Astrocyte (in vitro differentiated cells and primary cell): ENCODE results near the gene KXD1. TPM values are rescaled to one million over a fixed set of nuclear protein-coding genes. Genes with fewer than 3 reads are reported as not detected.

ENCODE experiments used
- DNase-seq: peaks from one replicate; pipeline ENCODE4 v3.0.0-alpha.2; 2010; ENCODE audit warnings: low read depth
- FAIRE-seq: peaks from 2 replicates; lab custom pipeline; 2011; peaks lifted over from hg19 to GRCh38; lab: Jason Lieb, UNC
- H2AFZ ChIP-seq: 2 replicates; pipeline ENCODE4 v1.6.0; 2012; ENCODE audit warnings: low read depth, low read length, inconsistent platforms
- H3K27ac ChIP-seq: 2 replicates; pipeline ENCODE4 v1.5.1; 2011; ENCODE audit warnings: low read depth, low read length, inconsistent platforms
- H3K27me3 ChIP-seq: 2 replicates; pipeline ENCODE4 v1.6.0; 2011; ENCODE audit warnings: low read length, inconsistent platforms; ENCODE audit not compliant: insufficient read depth
- H3K36me3 ChIP-seq: 2 replicates; pipeline ENCODE4 v1.5.1; 2011; ENCODE audit warnings: low read length, inconsistent platforms; ENCODE audit not compliant: insufficient read depth
- H3K4me1 ChIP-seq: 2 replicates; pipeline ENCODE4 v1.5.1; 2011; ENCODE audit warnings: low read length, inconsistent platforms; ENCODE audit not compliant: insufficient read depth
- H3K4me2 ChIP-seq: 2 replicates; pipeline ENCODE4 v1.6.0; 2012; ENCODE audit warnings: low read length, inconsistent platforms
- H3K4me3 ChIP-seq: 2 replicates; pipeline ENCODE4 v1.5.1; 2011; ENCODE audit warnings: low read depth, mild to moderate bottlenecking, low read length, inconsistent platforms; ENCODE audit not compliant: insufficient read depth
- H3K79me2 ChIP-seq: 2 replicates; pipeline ENCODE4 v1.6.0; 2012; ENCODE audit warnings: mild to moderate bottlenecking, low read length, inconsistent platforms; ENCODE audit not compliant: insufficient read depth
- H3K9ac ChIP-seq: 2 replicates; pipeline ENCODE4 v1.6.0; 2012; ENCODE audit warnings: mild to moderate bottlenecking, low read length, inconsistent platforms
- H3K9me3 ChIP-seq: 2 replicates; pipeline ENCODE4 v1.5.1; 2012; ENCODE audit warnings: low read depth, mild to moderate bottlenecking, low read length, inconsistent platforms; ENCODE audit not compliant: insufficient read depth
- H4K20me1 ChIP-seq: 2 replicates; pipeline ENCODE4 v1.6.0; 2012; ENCODE audit warnings: low read length, inconsistent platforms; ENCODE audit not compliant: insufficient read depth
- H3K27ac Mint-ChIP-seq: one replicate; pipeline ENCODE4 v1.8.0; 2021; ENCODE audit warnings: mild to moderate bottlenecking, mixed read lengths; ENCODE audit not compliant: unreplicated experiment
- H3K27me3 Mint-ChIP-seq: one replicate; pipeline ENCODE4 v1.8.0; 2021; ENCODE audit warnings: low read depth, mixed read lengths; ENCODE audit not compliant: unreplicated experiment
- H3K36me3 Mint-ChIP-seq: one replicate; pipeline ENCODE4 v1.8.0; 2021; ENCODE audit warnings: low read depth, mixed read lengths; ENCODE audit not compliant: unreplicated experiment
- H3K4me1 Mint-ChIP-seq: one replicate; pipeline ENCODE4 v1.8.0; 2021; ENCODE audit warnings: low read depth, mixed read lengths; ENCODE audit not compliant: unreplicated experiment
- H3K4me3 Mint-ChIP-seq: one replicate; pipeline ENCODE4 v1.8.0; 2021; ENCODE audit warnings: mild to moderate bottlenecking, moderate library complexity, mixed read lengths; ENCODE audit not compliant: unreplicated experiment
- H3K9me3 Mint-ChIP-seq: one replicate; pipeline ENCODE4 v1.8.0; 2021; ENCODE audit warnings: mild to moderate bottlenecking, mixed read lengths; ENCODE audit not compliant: unreplicated experiment
- EZH2 ChIP-seq: IDR thresholded peaks from 2 replicates; pipeline ENCODE4 v1.6.1; 2012; ENCODE audit warnings: mild to moderate bottlenecking, low read length, inconsistent platforms; ENCODE audit not compliant: insufficient read depth
- total RNA-seq: library from RNA; stranded (reverse); gene quantifications from 2 replicates; pipeline ENCODE4 v1.2.1, GENCODE V29; 2021
- TF ChIP-seq, protein P1 (sequence below): IDR thresholded peaks from 2 replicates; pipeline ENCODE4 v1.5.1; 2011; ENCODE audit warnings: low read depth, mild to moderate bottlenecking, inconsistent platforms, low read length, moderate library complexity; ENCODE audit not compliant: insufficient read depth

KXD1 gene
- total RNA-seq, 1 donor from 2014 or later: 80.2 TPM

DNA sequence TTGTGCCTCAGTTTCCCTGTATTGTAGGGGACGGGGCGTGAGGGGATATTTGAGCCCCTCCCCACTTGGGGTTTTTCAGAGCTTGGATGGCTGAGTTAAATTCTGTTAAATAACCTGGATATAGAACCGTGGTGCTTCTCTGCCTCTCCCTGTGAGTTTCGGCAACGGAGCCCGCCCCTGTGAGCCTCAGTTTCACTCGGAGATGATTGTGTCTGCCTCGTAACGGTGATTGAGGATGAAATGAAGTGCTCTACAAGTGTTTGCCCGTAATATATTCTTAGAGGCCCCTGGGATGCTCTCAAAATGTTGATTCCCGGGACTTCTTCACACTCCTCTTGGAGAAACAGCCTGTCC lies 509 bp downstream of the KXD1 start:
- H4K20me1 ChIP-seq: peaks cover 14% of the 10 kb centered on the region
- no peaks in the 10 kb centered on the region for H3K9me3 ChIP-seq
- DNase-seq (no peak), FAIRE-seq (no peak)
- no peaks in the 10 kb centered on the region for H3K27me3 ChIP-seq
- peak overlapping the region; percentile 65 for H3K27ac ChIP-seq
- H3K4me2 ChIP-seq: peak overlapping the region; percentile 98
- Mint-ChIP-seq H3K27me3 (no peaks in the 10 kb centered on the region), H3K9me3 (no peaks in the 10 kb centered on the region), H3K4me3 (peak overlapping the region; percentile 97), H3K36me3 (peaks cover 8% of the 10 kb centered on the region), H3K4me1 (peaks cover 6% of the 10 kb centered on the region), H3K27ac (peak overlapping the region; percentile 94)
- peaks cover 9% of the 10 kb centered on the region for H3K4me1 ChIP-seq
- H2AFZ ChIP-seq: peak overlapping the region; percentile 91
- peaks cover 3% of the 10 kb centered on the region for H3K36me3 ChIP-seq
- TF ChIP-seq EZH2: no peak
- TF ChIP-seq, protein P1, sequence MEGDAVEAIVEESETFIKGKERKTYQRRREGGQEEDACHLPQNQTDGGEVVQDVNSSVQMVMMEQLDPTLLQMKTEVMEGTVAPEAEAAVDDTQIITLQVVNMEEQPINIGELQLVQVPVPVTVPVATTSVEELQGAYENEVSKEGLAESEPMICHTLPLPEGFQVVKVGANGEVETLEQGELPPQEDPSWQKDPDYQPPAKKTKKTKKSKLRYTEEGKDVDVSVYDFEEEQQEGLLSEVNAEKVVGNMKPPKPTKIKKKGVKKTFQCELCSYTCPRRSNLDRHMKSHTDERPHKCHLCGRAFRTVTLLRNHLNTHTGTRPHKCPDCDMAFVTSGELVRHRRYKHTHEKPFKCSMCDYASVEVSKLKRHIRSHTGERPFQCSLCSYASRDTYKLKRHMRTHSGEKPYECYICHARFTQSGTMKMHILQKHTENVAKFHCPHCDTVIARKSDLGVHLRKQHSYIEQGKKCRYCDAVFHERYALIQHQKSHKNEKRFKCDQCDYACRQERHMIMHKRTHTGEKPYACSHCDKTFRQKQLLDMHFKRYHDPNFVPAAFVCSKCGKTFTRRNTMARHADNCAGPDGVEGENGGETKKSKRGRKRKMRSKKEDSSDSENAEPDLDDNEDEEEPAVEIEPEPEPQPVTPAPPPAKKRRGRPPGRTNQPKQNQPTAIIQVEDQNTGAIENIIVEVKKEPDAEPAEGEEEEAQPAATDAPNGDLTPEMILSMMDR: no peak
- peak overlapping the region; percentile 91 for H3K4me3 ChIP-seq
- H3K9ac ChIP-seq: peak overlapping the region; percentile 94
- peaks cover 42% of the 10 kb centered on the region for H3K79me2 ChIP-seq

DNA sequence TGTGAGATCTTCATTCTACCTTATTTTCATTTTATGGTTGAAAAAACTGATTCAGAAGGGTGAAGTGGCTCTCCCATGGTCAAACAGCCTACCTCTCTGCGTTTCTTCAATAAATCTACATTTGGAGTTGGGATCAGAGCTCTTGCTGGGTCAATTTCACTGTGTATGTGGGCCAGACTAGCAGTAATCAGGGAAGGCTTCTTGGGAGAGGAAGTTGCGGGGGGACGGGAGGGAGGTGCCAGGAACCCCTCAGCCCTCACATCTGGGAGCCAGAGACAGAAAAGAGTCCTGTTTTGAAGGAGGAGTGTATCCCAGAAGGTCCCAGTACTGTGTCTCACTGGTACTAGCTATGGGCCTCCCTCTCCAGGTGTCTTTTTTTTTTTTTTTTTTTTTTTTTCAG lies 934 bp downstream of the KXD1 start:
- no peak for FAIRE-seq
- peaks cover 42% of the 10 kb centered on the region for H3K79me2 ChIP-seq
- H3K4me2 ChIP-seq: peak overlapping the region; percentile 98
- peak overlapping the region; percentile 91 for H3K4me3 ChIP-seq
- no peaks in the 10 kb centered on the region for H3K9me3 ChIP-seq
- no peaks in the 10 kb centered on the region for H3K27me3 ChIP-seq
- Mint-ChIP-seq H3K27me3 (no peaks in the 10 kb centered on the region), H3K4me1 (peaks cover 6% of the 10 kb centered on the region), H3K36me3 (peaks cover 8% of the 10 kb centered on the region), H3K27ac (peak overlapping the region; percentile 94), H3K4me3 (peak overlapping the region; percentile 97), H3K9me3 (no peaks in the 10 kb centered on the region)
- H3K36me3 ChIP-seq: peaks cover 4% of the 10 kb centered on the region
- H3K27ac ChIP-seq: peak overlapping the region; percentile 65
- H2AFZ ChIP-seq: no peak overlapping the region
- H3K4me1 ChIP-seq: peaks cover 9% of the 10 kb centered on the region
- H3K9ac ChIP-seq: peak overlapping the region; percentile 94
- DNase-seq: no peak
- H4K20me1 ChIP-seq: peaks cover 14% of the 10 kb centered on the region
- no peak for TF ChIP-seq EZH2
- TF ChIP-seq, protein P1: no peak

DNA sequence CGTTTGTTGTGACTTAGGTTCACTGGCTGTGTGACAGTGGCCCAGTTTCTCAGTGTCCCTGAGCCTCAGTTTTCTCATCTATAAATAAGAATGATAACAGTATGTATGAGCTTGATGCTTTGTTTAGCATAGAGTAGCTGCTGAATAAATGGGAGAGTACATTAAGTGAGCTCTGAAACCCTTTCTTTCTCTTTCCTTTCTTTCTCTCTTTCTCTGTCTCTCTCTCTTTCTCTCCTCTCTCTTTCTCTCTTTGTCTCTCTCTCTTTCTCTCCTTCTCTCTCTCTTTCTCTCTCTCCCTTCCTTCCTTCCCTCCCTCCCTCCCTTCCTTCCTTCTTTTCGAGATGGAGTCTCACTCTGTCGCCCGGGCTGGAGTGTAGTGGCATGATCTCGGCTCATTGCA lies 2.0 kb downstream of the KXD1 start:
- Histone ChIP-seq H3K36me3 (peaks cover 6% of the 10 kb centered on the region), H4K20me1 (peaks cover 14% of the 10 kb centered on the region), H3K79me2 (peaks cover 42% of the 10 kb centered on the region), H3K4me2 (no peak overlapping the region), H3K27me3 (no peaks in the 10 kb centered on the region), H2AFZ (no peak overlapping the region), H3K4me1 (peaks cover 9% of the 10 kb centered on the region), H3K9ac (no peak overlapping the region), H3K9me3 (no peaks in the 10 kb centered on the region), H3K4me3 (no peak overlapping the region), H3K27ac (no peak overlapping the region)
- DNase-seq: no peak
- Mint-ChIP-seq H3K4me3 (peak overlapping the region; percentile 97), H3K4me1 (peaks cover 6% of the 10 kb centered on the region), H3K27ac (no peak overlapping the region), H3K9me3 (no peaks in the 10 kb centered on the region), H3K27me3 (no peaks in the 10 kb centered on the region), H3K36me3 (peaks cover 8% of the 10 kb centered on the region)
- no peak for FAIRE-seq
- no peak for TF ChIP-seq EZH2
- TF ChIP-seq, protein P1: no peak
